GM19099 (cell line): ENCODE measurements around the gene DESI2.

Experiments
- POLR2A ChIP-seq: IDR thresholded peaks from 3 replicates; pipeline ENCODE4 v1.6.1; 2011; ENCODE audit warnings: low read depth; ENCODE audit not compliant: insufficient read length; ENCODE audit errors: extremely low read depth

DESI2 gene

DNA sequence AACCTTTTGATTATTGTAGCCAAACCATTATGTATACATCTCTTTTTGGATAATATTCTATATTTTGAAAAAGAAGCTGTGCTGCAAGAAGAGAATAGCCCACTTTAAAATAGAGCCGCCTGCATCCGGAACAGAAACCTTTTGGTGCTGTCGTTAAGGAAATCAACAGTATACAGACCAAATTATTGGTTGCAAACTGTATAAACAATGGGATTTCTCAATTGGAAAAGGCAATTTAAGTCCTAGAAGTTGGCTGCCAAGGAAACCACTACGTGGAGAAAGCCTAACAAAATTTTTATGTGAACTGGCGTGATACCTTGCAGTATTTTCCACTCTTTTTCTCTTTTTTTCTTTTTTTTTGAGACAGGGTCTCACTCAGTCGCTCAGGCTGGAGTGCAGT is 25.8 kb downstream of the DESI2 start:
- TF ChIP-seq POLR2A, result no peak

DNA sequence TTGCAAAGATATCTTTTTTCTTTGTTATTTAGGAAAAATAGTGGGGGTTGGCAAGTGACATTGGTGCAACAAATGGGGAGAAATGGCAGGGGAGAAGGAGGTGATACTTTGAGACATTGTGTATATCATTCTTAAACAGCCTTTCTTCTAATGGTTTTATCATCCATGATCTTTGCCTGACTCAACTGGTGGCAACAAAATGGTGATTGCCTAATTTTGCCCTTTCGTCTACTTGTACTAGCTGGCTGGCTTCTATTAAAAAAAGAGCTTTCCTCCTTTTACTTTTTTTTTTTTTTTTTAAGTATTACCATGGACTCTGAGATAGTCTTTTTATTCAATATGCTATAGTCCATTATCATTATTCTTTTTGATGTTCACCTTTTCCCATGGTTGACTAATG is 27.7 kb downstream of the DESI2 start:
- TF ChIP-seq POLR2A, result no peak

DNA sequence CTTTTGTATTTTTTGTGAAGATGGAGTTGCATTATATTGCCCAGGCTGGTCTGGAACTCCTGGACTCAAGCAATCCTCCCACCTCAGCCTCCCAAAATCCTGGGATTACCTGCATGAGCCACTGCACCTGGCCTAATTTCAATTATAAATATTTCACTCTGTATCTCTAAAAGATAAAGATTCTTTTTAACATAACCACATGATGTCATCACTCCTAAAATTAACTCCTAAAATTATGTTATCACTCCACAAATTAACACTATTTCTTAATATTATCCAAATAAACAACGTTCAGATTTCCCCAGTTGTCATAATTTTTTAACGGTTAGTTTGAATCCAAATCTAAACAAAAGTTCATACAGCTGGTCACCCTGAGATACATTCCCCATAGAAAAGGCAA is 43.0 kb downstream of the DESI2 start:
- TF ChIP-seq POLR2A, result no peak

DNA sequence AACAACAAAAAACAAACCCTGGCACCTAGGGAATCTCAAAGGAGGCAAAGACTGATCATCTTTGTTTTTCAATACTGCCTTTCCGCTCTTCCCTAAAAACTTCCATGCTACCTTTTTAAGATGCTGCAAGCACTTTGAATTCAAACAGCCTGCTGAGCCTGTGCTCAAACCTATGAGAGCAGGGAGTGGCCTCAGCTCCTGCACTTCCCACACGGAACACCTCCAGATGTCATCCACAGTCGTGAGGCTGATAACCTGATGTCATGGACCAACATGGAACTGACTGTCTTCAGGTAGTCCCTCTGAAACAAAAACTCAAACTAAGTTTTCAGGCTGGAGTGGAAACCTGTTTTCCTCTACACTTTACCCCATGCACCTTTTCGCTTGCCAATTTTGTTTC is 46.8 kb downstream of the DESI2 start:
- TF ChIP-seq POLR2A, result no peak

DNA sequence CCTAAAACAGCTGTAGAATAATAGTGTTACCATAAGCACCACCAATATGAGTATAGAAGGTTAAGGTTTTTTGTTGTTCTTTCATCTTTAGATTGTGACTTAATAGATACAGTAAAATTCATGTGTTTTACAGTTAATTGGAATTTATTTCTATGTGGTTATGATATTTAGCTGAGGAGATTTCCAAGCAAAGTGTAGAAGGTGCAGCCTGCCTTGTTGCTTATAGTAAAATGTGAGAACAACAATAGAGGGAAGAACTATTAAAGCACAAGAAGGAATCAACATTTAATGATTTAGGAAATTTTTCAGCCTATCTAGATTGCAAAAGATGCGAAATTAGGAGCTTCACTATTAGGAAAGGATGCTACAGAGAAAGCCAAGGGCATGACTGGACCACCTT is 47.9 kb downstream of the DESI2 start:
- no peak for TF ChIP-seq POLR2A

DNA sequence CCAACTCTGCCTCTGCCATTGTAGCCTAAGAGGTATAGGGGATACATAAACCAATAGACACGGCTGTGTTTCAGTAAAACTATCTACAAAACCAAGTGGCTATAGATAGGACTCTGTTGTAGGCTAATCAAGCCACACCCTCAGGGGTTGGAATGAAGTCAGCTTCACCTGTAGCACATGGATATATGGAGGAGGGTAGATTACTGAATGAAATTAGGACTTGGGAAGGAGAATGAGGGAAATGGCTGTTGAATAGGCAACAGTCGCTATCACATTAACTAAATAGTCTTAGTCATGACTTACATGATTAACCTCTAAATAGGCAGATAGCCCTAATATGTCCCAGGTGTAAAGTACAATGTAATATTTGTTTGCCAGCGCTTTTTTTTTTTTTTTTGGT is 49.7 kb downstream of the DESI2 start:
- no peak for TF ChIP-seq POLR2A

DNA sequence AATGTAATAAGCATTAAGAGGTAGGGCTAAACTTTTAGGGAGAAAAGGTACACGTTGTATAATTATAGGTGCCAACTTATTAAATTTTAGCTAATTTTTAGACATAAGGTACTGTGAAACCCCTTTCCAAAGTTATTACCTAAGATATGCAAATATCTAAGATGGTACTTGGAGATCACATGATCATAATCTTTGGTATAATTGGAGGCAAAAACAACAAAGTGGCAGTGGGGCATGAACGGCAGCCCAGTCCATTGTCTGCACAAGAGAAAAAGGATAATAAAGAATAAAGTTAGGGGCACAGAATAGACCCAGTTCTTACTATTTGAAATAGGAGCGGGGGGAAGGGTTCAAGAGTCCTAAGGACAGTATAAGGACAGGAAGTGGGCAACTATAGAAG is 51.2 kb downstream of the DESI2 start:
- TF ChIP-seq POLR2A, result no peak

DNA sequence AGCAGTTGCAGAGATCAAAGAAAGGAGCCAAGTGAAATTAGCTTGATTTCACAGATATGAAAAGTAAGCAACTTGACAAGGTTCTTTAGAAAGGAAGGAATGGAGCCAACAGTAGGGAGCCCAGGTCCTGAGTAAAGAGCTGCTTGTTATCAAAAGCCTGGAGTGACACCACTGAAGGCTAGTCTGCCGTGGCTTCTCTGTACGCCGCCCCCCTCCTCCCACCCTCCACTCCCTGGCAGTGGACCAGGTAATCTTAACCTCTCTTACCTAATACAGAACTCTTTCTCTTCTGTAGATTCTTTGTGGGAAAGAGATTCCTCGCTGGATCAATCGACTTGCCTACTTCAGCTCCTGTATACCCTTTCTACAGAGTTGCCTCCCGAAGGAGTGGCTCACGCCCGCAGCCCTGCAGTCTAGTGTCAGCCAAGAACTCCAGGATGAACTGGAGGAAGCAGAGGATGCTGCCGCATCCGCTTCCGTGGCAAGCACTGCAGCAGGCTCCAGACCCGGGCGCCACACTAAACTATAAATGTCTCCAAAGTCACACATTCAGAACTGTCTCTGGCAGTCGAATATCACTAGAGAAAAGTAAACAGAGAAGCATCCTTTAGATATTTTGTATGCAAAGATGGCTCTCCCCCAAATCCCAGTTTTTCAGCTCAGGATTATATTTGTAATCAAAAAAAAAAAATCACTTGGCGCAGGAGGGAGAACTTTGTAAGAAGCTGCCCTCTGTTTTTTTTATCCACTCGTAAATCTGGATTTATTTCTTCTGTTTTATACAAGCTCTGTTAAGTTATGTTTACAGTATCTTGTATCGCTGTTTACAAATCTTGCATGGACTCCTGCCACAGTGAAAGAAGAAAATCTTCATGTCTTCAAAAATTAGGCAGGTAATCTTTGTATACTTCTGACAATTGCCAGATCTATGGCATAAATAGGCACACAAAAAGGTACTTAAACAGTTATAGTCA is 52.6 kb downstream of the DESI2 start:
- TF ChIP-seq POLR2A, result no peak

DNA sequence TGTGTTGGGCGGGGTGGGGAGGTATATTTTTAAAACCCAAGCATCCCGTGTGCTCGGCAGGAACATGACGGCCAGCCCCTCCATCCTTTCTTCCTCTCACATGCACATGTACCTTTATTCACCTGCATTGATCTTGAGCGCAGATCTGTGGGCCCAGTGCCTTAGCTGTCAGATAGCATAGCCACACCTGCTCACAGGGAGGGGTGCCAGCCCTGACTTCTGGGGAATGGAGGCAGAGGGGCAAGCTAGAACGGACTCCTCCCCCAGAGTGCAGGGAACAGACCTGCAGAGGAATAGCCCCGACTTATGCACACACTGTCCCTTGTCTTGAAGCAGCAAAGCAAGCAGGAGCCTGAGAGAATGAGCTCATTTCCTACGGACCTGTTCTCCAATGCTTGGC is 56.1 kb downstream of the DESI2 start:
- TF ChIP-seq POLR2A, result no peak

DNA sequence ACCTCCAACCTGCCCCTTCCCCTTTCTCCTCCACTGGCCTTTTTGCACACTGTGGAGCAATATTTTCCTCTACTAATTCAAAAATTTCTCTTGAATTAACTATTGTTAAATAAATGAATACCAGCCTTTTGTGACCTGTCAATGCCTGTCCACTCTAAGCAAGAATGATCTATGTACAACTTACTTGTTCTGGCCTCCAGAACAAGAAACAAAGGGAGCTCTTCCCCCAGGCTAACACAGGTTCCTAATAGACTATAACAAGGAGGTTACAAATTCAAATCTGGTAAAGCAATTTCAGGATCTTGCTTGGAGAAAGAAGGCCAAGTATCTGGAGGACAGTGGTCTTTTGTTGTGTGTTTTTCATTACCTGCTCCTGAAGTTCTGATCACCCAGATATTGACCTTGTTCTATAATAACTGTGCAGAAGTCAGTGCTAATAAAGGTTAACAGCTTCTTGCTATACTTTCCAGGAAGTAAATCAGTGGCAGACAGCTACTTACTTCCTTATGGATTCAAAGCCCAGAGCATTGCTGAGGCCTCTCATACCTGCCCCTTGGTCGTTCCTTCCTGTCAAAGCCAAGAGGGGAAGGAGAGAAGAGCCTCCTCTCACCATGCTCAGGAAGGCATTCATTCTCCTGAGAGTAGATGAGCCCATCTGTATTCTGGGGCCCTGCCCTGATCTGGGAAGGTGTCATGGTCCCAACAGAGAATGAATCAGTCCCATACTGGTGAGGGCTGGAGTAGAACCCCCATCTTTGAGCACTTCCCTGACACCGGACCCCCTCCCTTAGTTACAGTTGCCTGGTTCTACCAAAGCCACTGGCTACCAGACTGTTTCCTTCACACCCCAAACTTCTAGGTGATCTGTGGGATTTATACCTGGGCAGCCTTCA is 56.8 kb downstream of the DESI2 start:
- TF ChIP-seq POLR2A, result no peak

DNA sequence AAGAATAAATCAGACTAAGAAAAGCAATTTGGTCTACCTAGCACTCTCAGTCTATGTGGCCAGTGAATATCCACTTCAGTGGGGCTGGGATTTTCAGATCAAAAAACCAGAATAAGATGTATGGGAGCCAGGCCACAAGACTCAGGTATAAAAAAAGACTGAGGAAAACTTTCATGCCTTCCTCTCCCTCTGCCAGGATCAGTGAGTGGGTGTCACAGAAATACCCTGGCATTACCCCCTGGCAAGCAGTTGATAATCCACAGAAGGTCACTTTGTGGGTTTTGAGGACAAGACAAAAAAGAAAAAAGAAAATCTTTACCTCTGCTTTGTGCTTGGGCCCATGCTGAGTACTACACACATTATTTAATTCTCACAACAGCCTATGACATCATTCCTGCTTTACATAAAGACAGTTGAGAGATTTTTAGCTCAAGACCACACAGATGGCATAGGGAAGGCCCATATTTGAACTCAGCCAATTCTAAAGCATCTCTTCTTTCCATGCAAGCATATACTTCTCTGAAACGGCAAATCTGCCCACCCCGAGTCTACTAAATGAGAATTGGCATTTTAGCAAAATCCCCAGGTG is 57.6 kb downstream of the DESI2 start:
- no peak for TF ChIP-seq POLR2A

DNA sequence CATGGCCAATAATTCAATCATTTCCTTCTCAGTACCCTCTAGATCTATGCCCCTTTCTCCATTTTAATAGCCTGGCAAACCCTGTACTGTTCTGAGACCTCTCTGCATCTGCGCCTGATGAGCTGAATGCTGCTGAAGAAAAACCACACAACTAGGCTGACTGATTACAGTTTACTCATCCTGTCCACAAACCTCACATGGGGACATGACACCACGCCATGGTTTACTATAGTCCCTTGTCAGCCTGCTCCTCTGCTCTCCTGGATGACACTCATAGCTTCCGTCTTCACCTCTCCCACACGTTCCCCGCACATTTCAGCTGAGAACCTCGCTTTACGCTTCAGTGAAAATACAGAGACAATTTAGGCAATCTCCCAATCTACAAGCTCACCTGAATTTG is 59.7 kb downstream of the DESI2 start:
- TF ChIP-seq POLR2A, result no peak

DNA sequence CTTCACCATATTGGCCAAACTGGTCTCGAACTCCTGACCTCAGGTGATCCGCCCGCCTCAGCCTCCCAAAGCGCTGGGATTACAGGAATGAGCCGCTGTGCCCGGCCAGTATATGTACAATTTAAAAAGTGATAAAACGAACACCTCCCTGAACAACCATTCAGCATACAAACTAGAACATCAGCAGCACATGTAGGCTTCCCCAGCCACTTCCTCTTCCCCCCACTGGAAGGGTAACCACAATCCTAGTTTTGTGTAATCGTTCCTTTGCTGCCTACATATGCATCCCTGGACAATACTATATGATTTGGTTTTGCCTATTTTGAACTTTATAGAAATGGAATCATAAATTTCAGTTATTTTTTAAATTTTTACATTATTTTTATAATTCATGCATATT is 60.4 kb downstream of the DESI2 start:
- TF ChIP-seq POLR2A, result no peak

DNA sequence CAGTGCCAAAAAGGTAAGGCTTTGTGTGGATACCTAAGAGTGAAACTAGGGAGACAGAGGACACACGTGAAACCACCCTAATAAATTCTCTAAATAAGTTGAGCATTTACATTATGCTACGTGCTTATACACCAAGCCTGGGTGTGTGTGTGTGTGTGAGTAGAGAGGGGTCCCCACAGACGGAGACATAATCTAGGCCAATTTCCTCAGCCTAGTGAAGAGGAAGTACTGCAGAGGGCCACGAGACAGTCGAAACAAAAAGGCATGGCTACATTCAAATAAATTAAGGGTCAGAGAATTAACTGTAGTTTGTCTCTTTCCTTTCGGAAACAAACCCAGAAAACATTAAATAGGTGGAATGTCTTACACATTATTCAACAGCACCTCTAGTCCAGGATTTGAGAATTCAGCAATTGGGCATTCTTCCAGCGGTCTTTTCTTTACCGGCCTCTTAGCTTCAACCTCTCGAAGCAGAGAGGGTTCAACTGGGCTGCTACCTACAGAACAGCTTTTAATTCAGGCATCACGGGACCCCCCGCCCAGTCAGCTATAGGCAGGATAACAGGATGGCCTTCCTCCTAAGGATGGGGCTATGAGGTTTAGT is 75.0 kb downstream of the DESI2 start:
- TF ChIP-seq POLR2A, result no peak

DNA sequence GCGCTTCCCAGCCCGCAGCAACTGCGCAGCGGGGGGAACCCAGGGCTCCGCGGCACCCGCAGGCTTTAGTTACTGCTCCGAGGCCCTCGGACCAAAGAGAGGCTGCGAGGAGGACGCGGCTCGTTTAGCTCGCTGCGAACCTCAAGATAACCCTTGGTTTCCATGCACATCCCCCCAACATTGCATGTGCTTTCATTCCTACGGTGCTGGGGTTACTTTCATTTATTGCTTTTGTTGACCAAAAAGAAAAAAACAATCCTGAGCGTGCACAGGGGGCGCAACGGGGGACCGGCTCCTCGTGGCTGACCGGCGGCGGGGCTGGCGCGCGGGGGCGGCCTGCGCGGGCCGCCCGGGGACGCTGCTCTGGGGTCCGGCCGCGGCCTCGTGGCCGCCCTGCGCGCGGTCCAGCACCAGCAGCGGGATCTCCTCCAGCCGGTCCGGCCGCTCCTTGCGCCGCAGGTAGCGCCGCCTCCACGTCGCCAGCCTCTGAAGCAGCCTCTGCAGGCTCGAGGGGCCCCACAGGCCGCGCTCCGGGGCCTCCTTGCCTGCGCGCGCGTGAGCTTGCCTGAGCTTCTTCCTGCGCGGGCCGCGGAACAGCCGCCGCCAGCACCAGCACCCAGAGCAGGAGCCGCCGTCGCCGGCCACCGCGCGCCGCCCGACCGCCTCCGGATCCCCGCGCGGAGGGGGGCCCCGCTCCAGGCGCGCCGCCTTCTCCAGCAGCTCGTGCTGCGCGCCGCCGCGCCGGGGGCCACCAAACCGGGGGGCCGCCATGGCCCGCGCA is 77.4 kb downstream of the DESI2 start:
- no peak for TF ChIP-seq POLR2A

DNA sequence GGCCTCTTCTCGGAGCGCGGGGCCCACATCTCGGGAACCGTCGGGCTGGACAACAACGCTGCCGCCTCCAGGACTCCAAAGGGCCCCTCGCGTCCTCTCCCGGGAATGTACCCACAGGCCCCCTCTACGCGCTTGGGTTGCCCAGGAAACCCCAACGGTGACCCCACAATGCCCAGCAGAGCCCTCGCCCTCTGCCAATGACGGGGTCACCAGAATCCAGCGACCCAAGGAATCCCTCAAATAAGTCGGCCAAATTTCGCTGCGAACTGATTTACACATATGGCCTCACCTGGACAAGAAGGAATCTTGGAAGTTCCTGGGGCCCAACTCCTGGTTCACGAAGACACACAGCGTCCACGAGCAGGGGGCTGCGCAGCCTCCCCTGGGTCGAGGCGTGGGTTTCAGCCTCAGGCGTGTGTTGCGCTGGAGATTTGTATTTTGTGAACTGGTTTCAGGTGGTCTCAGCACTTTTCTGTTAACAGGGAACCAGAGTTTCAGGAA is 78.1 kb downstream of the DESI2 start:
- TF ChIP-seq POLR2A, result no peak
